Stomach (tissue), 4 donors: Measurements from ENCODE around the gene DAND5.

Source experiments
- EP300 ChIP-seq: sonication (generic); formaldehyde crosslinking; IDR thresholded peaks from one replicate; pipeline ENCODE4 v1.6.1; 2017; ENCODE audit warnings: antibody characterized with exemption
- POLR2A ChIP-seq, 4 donors: fragments of 450-650 bp; IDR thresholded peaks; one replicate each; pipeline ENCODE4 v1.6.1; 2016; ENCODE audit warnings: antibody characterized with exemption in 4 of 4, control low read depth in 2 of 4, mild to moderate bottlenecking in 1 of 4, moderate library complexity in 1 of 4
- POLR2AphosphoS5 ChIP-seq, 3 donors: sonication (generic); formaldehyde crosslinking; IDR thresholded peaks; one replicate each; pipeline ENCODE4 v1.6.1; 2016; ENCODE audit warnings: antibody characterized with exemption in 3 of 3
- TF ChIP-seq, protein P1 (sequence below), 7 experiments: fragments of 450-650 bp in 4 of 7; fragments of 200-600 bp in 3 of 7; sonication (generic) in 3 of 7; IDR thresholded peaks; one replicate each; pipeline ENCODE4 v1.5.1; 2016 to 2019; ENCODE audit warnings: antibody characterized with exemption in 7 of 7, control low read depth in 2 of 7, mild to moderate bottlenecking in 1 of 7

DNA sequence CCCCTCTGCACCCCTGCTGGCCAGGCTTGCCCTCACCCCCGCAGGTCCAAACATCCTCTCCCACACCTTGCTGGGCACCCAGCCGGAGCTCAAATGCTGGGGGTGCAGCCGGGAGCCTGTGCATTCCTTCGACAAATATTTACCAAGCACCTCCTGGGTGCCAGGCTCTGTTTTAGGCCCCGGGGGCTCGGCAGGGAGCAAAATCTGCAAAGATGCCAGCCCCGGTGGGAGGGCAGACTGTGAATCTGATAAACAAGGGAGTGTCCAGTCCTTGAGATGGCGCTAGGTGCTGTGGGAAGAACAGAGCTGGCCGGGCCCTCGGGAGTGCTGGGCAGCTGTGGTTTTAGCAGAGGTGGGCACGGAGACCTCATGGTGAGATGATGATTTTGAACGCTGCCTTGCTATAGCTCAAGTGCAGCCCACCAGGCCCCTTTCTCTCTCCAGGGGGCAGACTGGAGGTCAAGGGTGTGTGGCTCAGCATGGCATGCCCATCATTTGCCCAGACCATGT lies 36.5 kb downstream of the DAND5 start:
- no peak for TF ChIP-seq EP300
- TF ChIP-seq, protein P1, sequence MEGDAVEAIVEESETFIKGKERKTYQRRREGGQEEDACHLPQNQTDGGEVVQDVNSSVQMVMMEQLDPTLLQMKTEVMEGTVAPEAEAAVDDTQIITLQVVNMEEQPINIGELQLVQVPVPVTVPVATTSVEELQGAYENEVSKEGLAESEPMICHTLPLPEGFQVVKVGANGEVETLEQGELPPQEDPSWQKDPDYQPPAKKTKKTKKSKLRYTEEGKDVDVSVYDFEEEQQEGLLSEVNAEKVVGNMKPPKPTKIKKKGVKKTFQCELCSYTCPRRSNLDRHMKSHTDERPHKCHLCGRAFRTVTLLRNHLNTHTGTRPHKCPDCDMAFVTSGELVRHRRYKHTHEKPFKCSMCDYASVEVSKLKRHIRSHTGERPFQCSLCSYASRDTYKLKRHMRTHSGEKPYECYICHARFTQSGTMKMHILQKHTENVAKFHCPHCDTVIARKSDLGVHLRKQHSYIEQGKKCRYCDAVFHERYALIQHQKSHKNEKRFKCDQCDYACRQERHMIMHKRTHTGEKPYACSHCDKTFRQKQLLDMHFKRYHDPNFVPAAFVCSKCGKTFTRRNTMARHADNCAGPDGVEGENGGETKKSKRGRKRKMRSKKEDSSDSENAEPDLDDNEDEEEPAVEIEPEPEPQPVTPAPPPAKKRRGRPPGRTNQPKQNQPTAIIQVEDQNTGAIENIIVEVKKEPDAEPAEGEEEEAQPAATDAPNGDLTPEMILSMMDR (IDR thresholded peaks at IDR 0.05), result no peak
- TF ChIP-seq POLR2A (IDR thresholded peaks at IDR 0.05), result no peak
- TF ChIP-seq POLR2AphosphoS5 (IDR thresholded peaks at IDR 0.05), result no peak
